HepG2 (cell line): ENCODE results near the gene COMMD9.

ENCODE experiments used
- DPF2 ChIP-seq: sonication (generic); formaldehyde crosslinking; IDR thresholded peaks from 2 replicates; pipeline ENCODE4 v1.4.0; 2020; ENCODE audit warnings: mild to moderate bottlenecking, low read depth, missing genetic modification reagents, borderline replicate concordance
- ZFAT ChIP-seq: sonication (generic); formaldehyde crosslinking; conservative IDR thresholded peaks from 2 replicates; pipeline ENCODE4 v1.8.1; 2023; ENCODE audit warnings: missing genetic modification reagents, inconsistent platforms
- ZNF143 ChIP-seq: sonication (generic); formaldehyde crosslinking; IDR thresholded peaks from 2 replicates; pipeline ENCODE4 v1.4.0; 2020; ENCODE audit warnings: missing genetic modification reagents
- ZNF160 ChIP-seq: sonication (generic); formaldehyde crosslinking; IDR thresholded peaks from 2 replicates; pipeline ENCODE4 v1.8.0; 2022; ENCODE audit warnings: mild to moderate bottlenecking, inconsistent platforms, missing genetic modification reagents
- TF ChIP-seq, protein P1 (sequence below): sonication (generic); formaldehyde crosslinking; IDR thresholded peaks from 2 replicates; pipeline ENCODE4 v1.8.1; 2023; ENCODE audit warnings: missing genetic modification reagents, inconsistent platforms, borderline replicate concordance
- TF ChIP-seq, protein P2 (sequence below): sonication (generic); formaldehyde crosslinking; IDR thresholded peaks from 2 replicates; pipeline ENCODE4 v1.4.0; 2020; ENCODE audit warnings: missing genetic modification reagents, mild to moderate bottlenecking, borderline replicate concordance

DNA sequence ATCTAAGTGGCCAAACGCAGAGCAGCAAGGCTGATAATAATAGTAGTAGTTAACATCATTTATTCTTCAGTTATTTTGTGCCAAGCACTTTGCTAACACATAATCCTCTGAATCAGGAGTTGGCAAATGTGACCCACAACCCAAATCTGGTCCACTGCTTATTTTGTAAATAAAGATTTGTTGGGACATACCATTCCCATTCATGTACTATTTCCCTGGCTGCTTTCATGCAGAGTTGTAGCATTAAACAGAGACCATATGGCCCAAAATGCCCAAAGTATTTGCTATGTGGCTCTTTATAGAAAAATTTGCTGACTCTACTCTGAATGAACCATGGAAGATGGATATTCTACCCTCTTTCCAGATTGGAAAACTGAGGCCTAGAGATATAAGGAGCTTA lies 50.3 kb downstream of the COMMD9 start:
- TF ChIP-seq, protein P1, sequence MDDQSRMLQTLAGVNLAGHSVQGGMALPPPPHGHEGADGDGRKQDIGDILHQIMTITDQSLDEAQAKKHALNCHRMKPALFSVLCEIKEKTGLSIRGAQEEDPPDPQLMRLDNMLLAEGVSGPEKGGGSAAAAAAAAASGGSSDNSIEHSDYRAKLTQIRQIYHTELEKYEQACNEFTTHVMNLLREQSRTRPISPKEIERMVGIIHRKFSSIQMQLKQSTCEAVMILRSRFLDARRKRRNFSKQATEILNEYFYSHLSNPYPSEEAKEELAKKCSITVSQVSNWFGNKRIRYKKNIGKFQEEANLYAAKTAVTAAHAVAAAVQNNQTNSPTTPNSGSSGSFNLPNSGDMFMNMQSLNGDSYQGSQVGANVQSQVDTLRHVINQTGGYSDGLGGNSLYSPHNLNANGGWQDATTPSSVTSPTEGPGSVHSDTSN (CRISPR knock-in tag) = no peak
- no peak for TF ChIP-seq ZFAT (CRISPR knock-in tag)
- TF ChIP-seq, protein P2, sequence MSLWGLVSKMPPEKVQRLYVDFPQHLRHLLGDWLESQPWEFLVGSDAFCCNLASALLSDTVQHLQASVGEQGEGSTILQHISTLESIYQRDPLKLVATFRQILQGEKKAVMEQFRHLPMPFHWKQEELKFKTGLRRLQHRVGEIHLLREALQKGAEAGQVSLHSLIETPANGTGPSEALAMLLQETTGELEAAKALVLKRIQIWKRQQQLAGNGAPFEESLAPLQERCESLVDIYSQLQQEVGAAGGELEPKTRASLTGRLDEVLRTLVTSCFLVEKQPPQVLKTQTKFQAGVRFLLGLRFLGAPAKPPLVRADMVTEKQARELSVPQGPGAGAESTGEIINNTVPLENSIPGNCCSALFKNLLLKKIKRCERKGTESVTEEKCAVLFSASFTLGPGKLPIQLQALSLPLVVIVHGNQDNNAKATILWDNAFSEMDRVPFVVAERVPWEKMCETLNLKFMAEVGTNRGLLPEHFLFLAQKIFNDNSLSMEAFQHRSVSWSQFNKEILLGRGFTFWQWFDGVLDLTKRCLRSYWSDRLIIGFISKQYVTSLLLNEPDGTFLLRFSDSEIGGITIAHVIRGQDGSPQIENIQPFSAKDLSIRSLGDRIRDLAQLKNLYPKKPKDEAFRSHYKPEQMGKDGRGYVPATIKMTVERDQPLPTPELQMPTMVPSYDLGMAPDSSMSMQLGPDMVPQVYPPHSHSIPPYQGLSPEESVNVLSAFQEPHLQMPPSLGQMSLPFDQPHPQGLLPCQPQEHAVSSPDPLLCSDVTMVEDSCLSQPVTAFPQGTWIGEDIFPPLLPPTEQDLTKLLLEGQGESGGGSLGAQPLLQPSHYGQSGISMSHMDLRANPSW (CRISPR knock-in tag) = no peak
- TF ChIP-seq DPF2 (CRISPR knock-in tag) = no peak
- TF ChIP-seq ZNF160 (CRISPR knock-in tag) = no peak
- TF ChIP-seq ZNF143 (CRISPR knock-in tag) = no peak
